ENCODE measurements around the gene MPO. TPM values are rescaled to one million over a fixed set of nuclear protein-coding genes. Genes with fewer than 3 reads are reported as not detected.

Gene MPO
- total and polyA plus RNA-seq, 2 donors (not counting 1 experiment from before 2014, with no cell fraction given) = 0.07 TPM; not detected in 1

DNA sequence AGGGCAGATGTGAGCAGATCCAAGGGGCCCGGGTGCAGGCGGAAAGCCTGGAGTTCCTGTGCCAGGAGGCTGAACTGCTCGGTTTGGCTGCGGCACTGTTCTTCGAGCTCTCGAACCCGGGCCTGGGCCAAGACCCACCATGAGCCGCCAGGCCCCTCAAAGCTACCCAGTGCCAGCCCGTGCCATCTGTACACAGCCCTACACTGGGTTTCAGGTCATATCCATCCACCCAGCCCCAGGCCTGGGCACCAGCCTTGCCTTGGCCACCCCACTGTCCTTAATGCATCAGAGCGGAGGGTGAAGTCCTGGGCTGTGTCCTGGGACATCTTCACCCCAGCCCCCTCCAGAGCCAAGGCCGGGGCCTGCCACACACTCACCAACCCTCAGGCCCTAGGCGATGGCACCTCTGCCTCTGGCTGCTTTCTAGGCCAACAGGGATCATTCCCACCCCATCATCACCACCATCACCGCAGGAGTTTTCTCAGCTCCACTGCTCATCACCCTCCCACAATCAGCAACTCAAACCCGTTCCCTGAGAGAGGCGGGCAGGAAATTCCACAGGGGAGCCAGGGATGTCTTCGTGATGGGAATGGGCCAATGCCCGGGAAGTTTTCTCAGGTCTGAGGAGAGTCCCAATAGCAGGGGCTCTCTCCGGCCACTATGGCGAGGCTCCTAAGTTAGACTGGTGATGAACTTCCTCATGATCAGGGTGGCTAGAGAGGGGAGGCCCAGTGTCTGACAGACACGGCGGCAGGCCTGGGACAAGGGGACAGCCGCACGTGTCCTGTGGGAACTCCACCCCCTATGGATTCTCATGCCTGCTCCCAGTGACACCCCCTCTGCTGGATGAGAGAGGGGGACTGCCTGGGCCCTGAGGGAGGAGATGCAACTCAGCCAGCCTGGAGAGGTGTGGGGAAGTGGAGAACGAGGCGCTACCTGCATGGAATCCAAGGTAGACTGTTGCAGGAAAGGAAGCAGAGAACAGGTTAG is 38.7 kb upstream of the MPO start:
- Histone ChIP-seq H3K27me3 (replicated peaks in 1 of 4; ENCODE audit: control extremely low read depth in 1 of 4, control insufficient read depth in 3 of 4, insufficient read depth in 4 of 4, low read length in 3 of 4) (no peaks in the 10 kb centered on the region), H3K79me2 (ENCODE audit: control insufficient read depth, insufficient read depth, low read length) (peaks cover 19% of the 10 kb centered on the region), H3K4me2 (replicated peaks; ENCODE audit: low read depth, low read length, poor library complexity, severe bottlenecking) (no peak overlapping the region), H2AFZ (ENCODE audit: insufficient read depth, low read depth, low read length, poor library complexity, severe bottlenecking) (no peak overlapping the region), H3K36me3 (replicated peaks in 1 of 2; ENCODE audit: control extremely low read depth in 1 of 2, control insufficient read depth in 1 of 2, extremely low read depth in 1 of 2, insufficient read depth in 2 of 2, low read length in 1 of 2) (no peaks in the 10 kb centered on the region), H3K4me3 (ENCODE audit: control extremely low read depth in 1 of 5, extremely low read depth in 1 of 5, insufficient read depth in 1 of 5, low read depth in 2 of 5, low read length in 4 of 5) (no peak overlapping the region), H3K27ac (ENCODE audit: low read length in 2 of 2) (no peak overlapping the region), H3K9ac (ENCODE audit: low read length) (no peak overlapping the region), H3K4me1 (ENCODE audit: control insufficient read depth in 2 of 2, insufficient read depth in 2 of 2, low read length in 2 of 2) (peaks cover 16 to 19% of the 10 kb centered on the region in 2 donors), H4K20me1 (ENCODE audit: control insufficient read depth, insufficient read depth, low read length, poor library complexity, severe bottlenecking) (no peaks in the 10 kb centered on the region), H3K9me3 (ENCODE audit: control extremely low read depth in 1 of 3, control insufficient read depth in 2 of 3, insufficient read depth in 1 of 3, low read length in 2 of 3) (no peaks in the 10 kb centered on the region)
- H3K27me3 Mint-ChIP-seq = no peaks in the 10 kb centered on the region
- no peak for TF ChIP-seq EZH2 (IDR thresholded peaks at IDR 0.05; ENCODE audit: borderline replicate concordance, insufficient read depth, low read depth, low read length, poor library complexity, severe bottlenecking)
- TF ChIP-seq, protein P1, sequence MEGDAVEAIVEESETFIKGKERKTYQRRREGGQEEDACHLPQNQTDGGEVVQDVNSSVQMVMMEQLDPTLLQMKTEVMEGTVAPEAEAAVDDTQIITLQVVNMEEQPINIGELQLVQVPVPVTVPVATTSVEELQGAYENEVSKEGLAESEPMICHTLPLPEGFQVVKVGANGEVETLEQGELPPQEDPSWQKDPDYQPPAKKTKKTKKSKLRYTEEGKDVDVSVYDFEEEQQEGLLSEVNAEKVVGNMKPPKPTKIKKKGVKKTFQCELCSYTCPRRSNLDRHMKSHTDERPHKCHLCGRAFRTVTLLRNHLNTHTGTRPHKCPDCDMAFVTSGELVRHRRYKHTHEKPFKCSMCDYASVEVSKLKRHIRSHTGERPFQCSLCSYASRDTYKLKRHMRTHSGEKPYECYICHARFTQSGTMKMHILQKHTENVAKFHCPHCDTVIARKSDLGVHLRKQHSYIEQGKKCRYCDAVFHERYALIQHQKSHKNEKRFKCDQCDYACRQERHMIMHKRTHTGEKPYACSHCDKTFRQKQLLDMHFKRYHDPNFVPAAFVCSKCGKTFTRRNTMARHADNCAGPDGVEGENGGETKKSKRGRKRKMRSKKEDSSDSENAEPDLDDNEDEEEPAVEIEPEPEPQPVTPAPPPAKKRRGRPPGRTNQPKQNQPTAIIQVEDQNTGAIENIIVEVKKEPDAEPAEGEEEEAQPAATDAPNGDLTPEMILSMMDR (IDR thresholded peaks at IDR 0.05) = no peak
- H3K4me1 Mint-ChIP-seq = peaks cover 22% of the 10 kb centered on the region
- DNase-seq (no peak), ATAC-seq (ENCODE audit: low read depth) (no peak)
- POLR2A ChIA-PET = interaction anchor here (1.2 to 5.5 kb wide), 4 partner anchors 7 to 25 kb away, joined by 4 to 46 read pairs (median 40); partner anchors contain the start of gene TSPOAP1
- WGBS (ENCODE audit: insufficient coverage) = 98% methylated on average over 21 of the region's 25 CpGs
- intact Hi-C loops (cut with micrococcal nuclease) = no loop called here
- CTCF ChIA-PET = interaction anchor here (1.2 to 17.9 kb wide), 4 partner anchors 22 to 63 kb away, joined by 4 to 587 read pairs (median 88); partner anchors contain the start of gene SUPT4H1
- H3K4me3 Mint-ChIP-seq = no peak overlapping the region
- no peaks in the 10 kb centered on the region for H3K9me3 Mint-ChIP-seq (ENCODE audit: insufficient read depth)
- no peak overlapping the region for H3K27ac Mint-ChIP-seq
